ENCODE results near the gene MRPS16. TPM values are rescaled to one million over a fixed set of nuclear protein-coding genes. Genes with fewer than 3 reads are reported as not detected.
A peak's percentile ranks its signal among the peaks of the same experiment; 100 is the strongest.

MRPS16 gene
- total and polyA plus RNA-seq, 2 of the 13 experiments (the other 11 are each of a cell fraction or from before 2014, with no cell fraction given) = 70.1 to 135 TPM

GRCh38 chr10:73252445-73253224 is at the start of gene MRPS16 (continued):
- TF ChIP-seq GABPA (IDR thresholded peaks at IDR 0.05; ENCODE audit: low read depth, low read length) (peak; percentile 82), GABPA (CRISPR knock-in tag; IDR thresholded peaks at IDR 0.05; ENCODE audit: low read depth) (peak; percentile 94), ZNF589 (CRISPR knock-in tag; conservative IDR thresholded peaks at IDR 0.05) (no peak), DMAP1 (CRISPR knock-in tag; IDR thresholded peaks at IDR 0.05) (peak; percentile 98), ATF1 (CRISPR knock-in tag; IDR thresholded peaks at IDR 0.05) (peak; percentile 77), NR0B2 (CRISPR knock-in tag; IDR thresholded peaks at IDR 0.05) (peak; percentile 57; the same call in 1 of the 2 replicates), ISX (CRISPR knock-in tag; conservative IDR thresholded peaks at IDR 0.05) (0 out of 2 replicates have a peak, but pooled peaks have one; percentile 8), ELF4 (CRISPR knock-in tag; IDR thresholded peaks at IDR 0.05; ENCODE audit: borderline replicate concordance) (peak; percentile 65; the same call in 1 of the 2 replicates), ZBTB44 (CRISPR knock-in tag; IDR thresholded peaks at IDR 0.05) (no peak), DR1 (CRISPR knock-in tag; IDR thresholded peaks at IDR 0.05) (peak; percentile 89), SRSF1 (optimal IDR thresholded peaks at IDR 0.05; ENCODE audit: low read depth, low read length) (peak; percentile 60), NFATC3 (CRISPR knock-in tag; IDR thresholded peaks at IDR 0.05) (0 out of 2 replicates have a peak, but pooled peaks have one; percentile 21), GZF1 (CRISPR knock-in tag; IDR thresholded peaks at IDR 0.05) (peak; percentile 4; the same call in 1 of the 2 replicates), RBM39 (IDR thresholded peaks at IDR 0.05; ENCODE audit: low read depth, low read length, poor library complexity, severe bottlenecking) (peak; percentile 51), NONO (IDR thresholded peaks at IDR 0.05) (no peak), NONO (CRISPR knock-in tag; conservative IDR thresholded peaks at IDR 0.05) (peak; percentile 92), PHF21A (CRISPR knock-in tag; IDR thresholded peaks at IDR 0.05) (peak; percentile 74)
